ENCODE results near the gene KRT6A.
"Not testable (repeated sequence)": the region's sequence is repeated elsewhere in the genome, so short reads cannot be mapped to it uniquely, and the experiment has no call there.

Gene KRT6A

GRCh38 chr12:52488736-52489135 is 4.3 kb downstream of the KRT6A start:
- H3K27ac ChIP-seq, result no peak overlapping the region
- no peak overlapping the region for H3K4me3 ChIP-seq (ENCODE audit: low read depth, low read length)
- DNase-seq, result no peak
- H3K36me3 ChIP-seq, result no peaks in the 10 kb centered on the region
- TF ChIP-seq CTCF (IDR thresholded peaks at IDR 0.05; ENCODE audit: low read depth, low read length), result no peak
- peaks cover 65% of the 10 kb centered on the region for H3K27me3 ChIP-seq (ENCODE audit: insufficient read depth, low read depth, severe bottlenecking)
- H3K9me3 ChIP-seq (ENCODE audit: severe bottlenecking), result peaks cover 3% of the 10 kb centered on the region

DNA sequence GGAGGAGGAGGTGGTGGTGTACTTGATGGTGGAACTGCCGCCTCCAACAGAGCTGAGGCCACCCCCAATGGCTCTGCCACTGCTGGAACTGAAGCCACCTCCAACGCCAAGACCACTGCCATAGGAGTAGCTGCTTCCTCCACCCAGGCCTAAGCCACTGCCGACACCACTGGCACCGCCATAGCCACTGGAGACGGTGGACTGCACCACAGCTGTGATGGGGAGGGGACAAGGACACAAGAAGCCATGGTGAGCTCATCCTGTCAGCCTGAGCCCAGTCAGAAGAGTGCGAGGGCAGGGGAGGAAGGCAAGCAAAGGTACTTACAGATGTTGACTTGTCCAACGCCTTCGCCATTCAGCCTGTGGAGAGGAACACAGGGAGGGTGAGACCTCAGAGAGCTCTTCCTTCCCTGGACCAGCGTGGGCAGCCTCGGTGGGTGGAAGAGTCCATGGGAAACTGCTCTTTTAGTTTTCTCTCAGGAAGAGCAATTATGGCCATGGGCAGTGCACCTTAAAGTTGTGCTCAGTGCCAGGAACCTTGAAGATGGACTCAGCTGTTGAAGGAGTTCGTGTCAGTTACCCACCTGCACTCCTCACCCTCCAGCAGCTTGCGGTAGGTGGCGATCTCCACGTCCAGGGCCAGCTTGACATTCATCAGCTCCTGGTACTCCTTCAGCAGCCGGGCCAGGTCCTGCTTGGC is 5.2 kb downstream of the KRT6A start:
- not testable (repeated sequence) for DNase-seq; H3K9me3 ChIP-seq (ENCODE audit: severe bottlenecking); H3K27ac ChIP-seq; H3K36me3 ChIP-seq; H3K4me3 ChIP-seq (ENCODE audit: low read depth, low read length)
- peaks cover 62% of the 10 kb centered on the region for H3K27me3 ChIP-seq (ENCODE audit: insufficient read depth, low read depth, severe bottlenecking)

- no peak overlapping the region for H3K27ac ChIP-seq
- H3K27me3 ChIP-seq (ENCODE audit: insufficient read depth, low read depth, severe bottlenecking), result peaks cover 60% of the 10 kb centered on the region
- no peak overlapping the region for H3K4me3 ChIP-seq (ENCODE audit: low read depth, low read length)
- peaks cover 3% of the 10 kb centered on the region for H3K9me3 ChIP-seq (ENCODE audit: severe bottlenecking)
- no peaks in the 10 kb centered on the region for H3K36me3 ChIP-seq
- DNase-seq, result no peak
- TF ChIP-seq CTCF (IDR thresholded peaks at IDR 0.05; ENCODE audit: low read depth, low read length), result no peak
Observed at GRCh38 chr12:52487211-52487610, 5.8 kb downstream of the KRT6A start.

- Histone ChIP-seq H3K36me3 (no peaks in the 10 kb centered on the region), H3K4me3 (ENCODE audit: low read depth, low read length) (no peak overlapping the region), H3K27ac (no peak overlapping the region), H3K9me3 (ENCODE audit: severe bottlenecking) (peaks cover 3% of the 10 kb centered on the region), H3K27me3 (ENCODE audit: insufficient read depth, low read depth, severe bottlenecking) (peaks cover 52% of the 10 kb centered on the region)
- no peak for TF ChIP-seq CTCF (IDR thresholded peaks at IDR 0.05; ENCODE audit: low read depth, low read length)
- no peak for DNase-seq
Observed at GRCh38 chr12:52486166-52487105, 6.6 kb downstream of the KRT6A start.

DNA sequence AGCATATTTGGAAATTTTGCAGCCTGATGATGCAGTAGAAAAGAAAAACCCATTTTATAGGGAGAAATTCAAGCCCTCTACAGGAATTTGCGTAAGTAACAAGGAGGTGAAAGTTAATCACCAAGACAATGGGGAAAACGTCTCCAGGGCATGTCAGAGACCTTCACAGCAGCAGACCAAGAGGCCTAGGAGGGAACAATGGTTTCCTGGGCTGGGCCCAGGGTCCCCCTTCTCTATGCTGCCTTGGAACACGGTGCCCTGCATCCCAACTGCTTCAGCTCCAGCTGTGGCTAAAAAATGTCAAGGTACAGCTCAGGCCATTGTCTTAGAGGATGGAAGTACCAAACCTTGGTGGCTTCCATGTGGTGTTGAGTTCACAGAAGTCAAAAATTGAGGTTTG is 13.0 kb downstream of the KRT6A start:
- H3K9me3 ChIP-seq (ENCODE audit: severe bottlenecking), result no peaks in the 10 kb centered on the region
- no peak overlapping the region for H3K27ac ChIP-seq
- H3K36me3 ChIP-seq, result no peaks in the 10 kb centered on the region
- peaks cover 45% of the 10 kb centered on the region for H3K27me3 ChIP-seq (ENCODE audit: insufficient read depth, low read depth, severe bottlenecking)
- no peak for TF ChIP-seq CTCF (IDR thresholded peaks at IDR 0.05; ENCODE audit: low read depth, low read length)
- DNase-seq, result no peak
- H3K4me3 ChIP-seq (ENCODE audit: low read depth, low read length), result no peak overlapping the region

DNA sequence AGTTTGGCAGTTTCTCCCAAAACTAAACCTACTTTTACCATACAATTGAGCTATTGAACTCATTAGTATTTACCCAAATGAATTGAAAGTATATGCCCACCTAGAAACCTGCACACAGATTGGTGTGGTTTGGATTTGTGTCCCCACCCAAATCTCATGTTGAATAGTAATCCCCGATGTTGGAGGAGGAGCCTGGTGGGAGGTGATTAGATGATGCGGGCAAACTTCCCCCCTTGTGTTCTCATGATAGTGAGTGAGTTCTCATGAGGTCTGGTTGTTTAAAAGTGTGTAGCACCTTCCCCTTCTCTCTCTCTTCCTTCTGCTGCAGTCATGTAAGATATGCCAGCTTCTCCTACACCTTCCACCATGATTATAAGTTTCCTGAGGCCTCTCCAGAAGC is 15.4 kb downstream of the KRT6A start:
- Histone ChIP-seq H3K27me3 (ENCODE audit: insufficient read depth, low read depth, severe bottlenecking) (peaks cover 49% of the 10 kb centered on the region), H3K4me3 (ENCODE audit: low read depth, low read length) (no peak overlapping the region), H3K9me3 (ENCODE audit: severe bottlenecking) (no peaks in the 10 kb centered on the region), H3K27ac (no peak overlapping the region), H3K36me3 (no peaks in the 10 kb centered on the region)
- DNase-seq, result no peak
- TF ChIP-seq CTCF (IDR thresholded peaks at IDR 0.05; ENCODE audit: low read depth, low read length), result no peak

All from WERI-Rb-1 (cell line).